ENCODE results near the gene NF1.

NF1 gene

GRCh38 chr17:31111183-31111582 lies 16.4 kb downstream of the NF1 start:
- no peak for TF ChIP-seq REST (IDR thresholded peaks at IDR 0.05; ENCODE audit: insufficient read depth in 1 of 2, low read depth in 2 of 2, low read length in 2 of 2)
- no peak for TF ChIP-seq FOXP2 (optimal IDR thresholded peaks at IDR 0.05; ENCODE audit: borderline replicate concordance, extremely low read depth, extremely low read length, insufficient read depth)
- TF ChIP-seq TAF1 (IDR thresholded peaks at IDR 0.05; ENCODE audit: borderline replicate concordance, insufficient read depth, low read length): no peak
- no peak for TF ChIP-seq POLR2AphosphoS5 (IDR thresholded peaks at IDR 0.05; ENCODE audit: low read depth, low read length)
- TF ChIP-seq SIN3A (IDR thresholded peaks at IDR 0.05; ENCODE audit: borderline replicate concordance, insufficient read depth, low read length): no peak

DNA sequence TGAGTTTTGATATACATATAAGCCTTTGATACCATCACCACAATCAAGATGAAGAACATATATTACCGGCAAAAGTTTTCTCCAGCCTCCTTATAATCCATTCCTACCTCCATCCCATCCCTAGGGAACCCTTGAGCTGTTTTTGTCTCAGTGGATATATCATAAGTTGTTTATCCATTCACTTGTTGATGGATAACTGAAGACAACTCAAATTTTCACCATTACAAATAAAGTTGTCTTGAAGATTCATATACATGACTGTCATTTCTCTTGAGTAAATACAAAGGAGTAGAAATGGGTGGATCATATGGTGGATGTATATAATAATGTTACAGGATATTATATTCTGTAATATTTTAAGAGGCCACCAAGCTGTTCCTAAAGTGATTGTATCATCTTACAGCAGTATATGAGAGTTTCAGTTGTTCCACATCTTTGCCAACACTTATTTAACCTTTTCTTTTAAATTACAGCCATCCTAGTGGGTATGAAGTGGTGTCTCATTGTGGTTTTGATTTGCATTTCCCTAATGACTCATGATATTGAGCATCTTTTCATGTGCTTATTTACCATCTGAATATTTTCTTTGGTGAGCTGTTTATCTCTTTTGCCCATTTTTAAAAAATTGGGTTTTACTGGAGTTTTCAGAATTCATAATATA lies 17.4 kb downstream of the NF1 start:
- no peak for TF ChIP-seq TAF1 (IDR thresholded peaks at IDR 0.05; ENCODE audit: borderline replicate concordance, insufficient read depth, low read length)
- TF ChIP-seq POLR2AphosphoS5 (IDR thresholded peaks at IDR 0.05; ENCODE audit: low read depth, low read length): no peak
- no peak for TF ChIP-seq FOXP2 (optimal IDR thresholded peaks at IDR 0.05; ENCODE audit: borderline replicate concordance, extremely low read depth, extremely low read length, insufficient read depth)
- no peak for TF ChIP-seq REST (IDR thresholded peaks at IDR 0.05; ENCODE audit: insufficient read depth in 1 of 2, low read depth in 2 of 2, low read length in 2 of 2)
- no peak for TF ChIP-seq SIN3A (IDR thresholded peaks at IDR 0.05; ENCODE audit: borderline replicate concordance, insufficient read depth, low read length)

DNA sequence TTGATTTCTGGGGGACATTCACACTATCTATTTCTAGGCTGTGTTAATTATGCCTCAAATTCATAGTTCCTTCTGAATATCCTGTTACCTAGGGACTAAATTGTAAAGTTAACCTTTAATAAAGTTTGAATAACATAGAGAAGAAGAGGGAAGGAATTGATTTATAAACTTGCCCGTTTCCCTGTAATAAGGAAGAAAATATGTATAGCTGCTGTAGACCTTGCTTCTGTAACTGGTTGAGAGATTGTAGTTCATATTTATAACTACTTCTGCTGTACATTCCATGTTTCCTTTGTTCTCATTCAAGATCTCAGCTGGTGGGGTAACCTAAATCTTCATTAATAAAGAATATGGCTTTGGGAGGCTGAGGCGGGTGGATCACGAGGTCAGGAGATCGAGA lies 19.2 kb downstream of the NF1 start:
- TF ChIP-seq POLR2AphosphoS5 (IDR thresholded peaks at IDR 0.05; ENCODE audit: low read depth, low read length) (no peak), REST (IDR thresholded peaks at IDR 0.05; ENCODE audit: insufficient read depth in 1 of 2, low read depth in 2 of 2, low read length in 2 of 2) (no peak), FOXP2 (optimal IDR thresholded peaks at IDR 0.05; ENCODE audit: borderline replicate concordance, extremely low read depth, extremely low read length, insufficient read depth) (no peak), SIN3A (IDR thresholded peaks at IDR 0.05; ENCODE audit: borderline replicate concordance, insufficient read depth, low read length) (no peak), TAF1 (IDR thresholded peaks at IDR 0.05; ENCODE audit: borderline replicate concordance, insufficient read depth, low read length) (no peak)

DNA sequence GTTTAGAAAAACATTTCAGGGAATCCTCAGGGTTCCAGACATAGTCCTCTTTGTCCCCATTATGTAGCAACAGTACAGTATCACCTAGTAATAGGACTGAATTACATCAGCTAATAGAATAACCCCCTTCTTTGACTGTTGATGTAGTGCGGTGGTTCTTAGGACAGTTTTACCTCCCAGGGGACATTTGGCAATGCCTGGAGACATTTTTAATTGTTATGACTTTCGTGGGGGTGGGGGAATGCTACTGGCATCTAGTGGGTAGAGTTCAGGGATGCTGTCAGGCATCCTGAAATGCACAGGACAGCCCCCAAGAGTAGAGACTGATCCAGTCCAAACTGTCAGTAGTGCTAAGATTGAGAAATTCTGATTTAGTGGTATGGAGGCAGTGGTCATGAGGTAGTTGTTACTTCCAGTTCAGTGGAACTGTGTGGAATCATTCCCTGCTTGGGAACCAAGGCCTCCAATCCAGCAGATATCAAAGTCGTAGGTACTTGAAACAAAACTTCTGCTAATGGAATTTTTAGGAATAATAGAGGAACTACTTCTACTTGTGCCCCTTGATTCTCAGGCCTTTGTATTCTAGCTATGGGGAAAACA lies 20.3 kb downstream of the NF1 start:
- TF ChIP-seq FOXP2 (optimal IDR thresholded peaks at IDR 0.05; ENCODE audit: borderline replicate concordance, extremely low read depth, extremely low read length, insufficient read depth): no peak
- no peak for TF ChIP-seq SIN3A (IDR thresholded peaks at IDR 0.05; ENCODE audit: borderline replicate concordance, insufficient read depth, low read length)
- TF ChIP-seq TAF1 (IDR thresholded peaks at IDR 0.05; ENCODE audit: borderline replicate concordance, insufficient read depth, low read length): no peak
- no peak for TF ChIP-seq POLR2AphosphoS5 (IDR thresholded peaks at IDR 0.05; ENCODE audit: low read depth, low read length)
- no peak for TF ChIP-seq REST (IDR thresholded peaks at IDR 0.05; ENCODE audit: insufficient read depth in 1 of 2, low read depth in 2 of 2, low read length in 2 of 2)
